ENCODE measurements around the gene BABAM2. TPM values are rescaled to one million over a fixed set of nuclear protein-coding genes. Genes with fewer than 3 reads are reported as not detected.
A peak's percentile ranks its signal among the peaks of the same experiment; 100 is the strongest.

BABAM2 gene
- total RNA-seq, 1 donor from 2014 or later, result 28.5 TPM

DNA sequence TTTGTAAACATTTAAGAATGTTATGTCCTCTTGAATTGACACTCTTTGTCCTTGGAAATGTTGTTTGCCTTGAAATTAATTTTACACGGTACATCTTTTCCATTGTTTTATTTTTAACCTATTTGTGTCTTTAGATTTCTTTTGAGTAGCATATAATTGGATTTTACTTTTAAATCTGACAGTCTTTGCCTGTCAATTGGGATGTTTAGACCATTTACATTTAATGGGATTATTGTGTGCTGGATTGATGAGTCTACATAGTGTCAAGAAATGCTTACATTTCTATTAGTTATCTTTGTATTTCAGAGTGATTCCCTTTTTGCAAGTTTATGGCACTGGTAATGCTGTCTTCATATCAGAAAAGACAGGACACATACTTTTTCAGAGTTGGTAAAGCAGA, 61.5 kb downstream of the BABAM2 start:
- Histone ChIP-seq H3K4me1 (ENCODE audit: insufficient read depth, low read length) (peaks cover 23% of the 10 kb centered on the region), H3K36me3 (ENCODE audit: insufficient read depth, low read length) (no peaks in the 10 kb centered on the region), H3K9me3 (ENCODE audit: insufficient read depth, low read depth, low read length) (no peaks in the 10 kb centered on the region), H3K4me2 (ENCODE audit: low read length) (no peak overlapping the region), H4K20me1 (ENCODE audit: insufficient read depth, low read length) (no peaks in the 10 kb centered on the region), H3K9ac (ENCODE audit: low read length) (no peak overlapping the region), H3K27ac (ENCODE audit: low read depth, low read length) (no peak overlapping the region), H3K27me3 (ENCODE audit: insufficient read depth, low read length) (no peaks in the 10 kb centered on the region), H3K79me2 (ENCODE audit: insufficient read depth, low read length) (no peaks in the 10 kb centered on the region), H3K4me3 (ENCODE audit: insufficient read depth, low read depth, low read length) (no peak overlapping the region), H2AFZ (ENCODE audit: low read depth, low read length) (no peak overlapping the region)
- Mint-ChIP-seq H3K27ac (ENCODE audit: unreplicated experiment) (no peak overlapping the region), H3K9me3 (ENCODE audit: unreplicated experiment) (no peaks in the 10 kb centered on the region), H3K4me1 (ENCODE audit: low read depth, unreplicated experiment) (peaks cover 30% of the 10 kb centered on the region), H3K27me3 (ENCODE audit: low read depth, unreplicated experiment) (no peaks in the 10 kb centered on the region), H3K4me3 (ENCODE audit: unreplicated experiment) (no peak overlapping the region), H3K36me3 (ENCODE audit: low read depth, unreplicated experiment) (peaks cover 4% of the 10 kb centered on the region)
- FAIRE-seq, result no peak
- TF ChIP-seq EZH2 (IDR thresholded peaks at IDR 0.05; ENCODE audit: insufficient read depth, low read length), result no peak
- TF ChIP-seq, protein P1, sequence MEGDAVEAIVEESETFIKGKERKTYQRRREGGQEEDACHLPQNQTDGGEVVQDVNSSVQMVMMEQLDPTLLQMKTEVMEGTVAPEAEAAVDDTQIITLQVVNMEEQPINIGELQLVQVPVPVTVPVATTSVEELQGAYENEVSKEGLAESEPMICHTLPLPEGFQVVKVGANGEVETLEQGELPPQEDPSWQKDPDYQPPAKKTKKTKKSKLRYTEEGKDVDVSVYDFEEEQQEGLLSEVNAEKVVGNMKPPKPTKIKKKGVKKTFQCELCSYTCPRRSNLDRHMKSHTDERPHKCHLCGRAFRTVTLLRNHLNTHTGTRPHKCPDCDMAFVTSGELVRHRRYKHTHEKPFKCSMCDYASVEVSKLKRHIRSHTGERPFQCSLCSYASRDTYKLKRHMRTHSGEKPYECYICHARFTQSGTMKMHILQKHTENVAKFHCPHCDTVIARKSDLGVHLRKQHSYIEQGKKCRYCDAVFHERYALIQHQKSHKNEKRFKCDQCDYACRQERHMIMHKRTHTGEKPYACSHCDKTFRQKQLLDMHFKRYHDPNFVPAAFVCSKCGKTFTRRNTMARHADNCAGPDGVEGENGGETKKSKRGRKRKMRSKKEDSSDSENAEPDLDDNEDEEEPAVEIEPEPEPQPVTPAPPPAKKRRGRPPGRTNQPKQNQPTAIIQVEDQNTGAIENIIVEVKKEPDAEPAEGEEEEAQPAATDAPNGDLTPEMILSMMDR (IDR thresholded peaks at IDR 0.05; ENCODE audit: insufficient read depth, low read depth, low read length), result no peak
- DNase-seq (ENCODE audit: low read depth), result no peak

DNA sequence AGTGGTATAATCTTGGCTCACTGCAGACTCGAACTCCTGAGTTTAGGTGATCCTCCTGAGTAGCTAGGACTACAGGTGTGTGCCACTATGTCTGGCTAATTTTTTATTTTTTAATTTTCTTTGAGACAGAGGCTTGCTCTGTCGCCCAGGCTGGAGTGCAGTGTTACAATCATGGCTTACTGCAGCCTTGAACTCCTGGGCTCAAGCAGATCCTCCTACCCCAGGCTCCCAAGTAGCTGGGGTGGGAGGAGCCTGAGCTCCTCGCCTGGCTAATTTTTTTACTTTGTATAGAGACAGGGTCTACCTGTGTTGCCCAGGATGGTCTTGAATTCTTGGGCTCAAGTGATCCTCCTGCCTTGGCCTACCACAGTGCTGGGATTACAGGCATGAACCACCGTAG, 62.5 kb downstream of the BABAM2 start:
- Mint-ChIP-seq H3K9me3 (ENCODE audit: unreplicated experiment) (no peaks in the 10 kb centered on the region), H3K36me3 (ENCODE audit: low read depth, unreplicated experiment) (peaks cover 7% of the 10 kb centered on the region), H3K27me3 (ENCODE audit: low read depth, unreplicated experiment) (no peaks in the 10 kb centered on the region), H3K27ac (ENCODE audit: unreplicated experiment) (no peak overlapping the region), H3K4me3 (ENCODE audit: unreplicated experiment) (no peak overlapping the region), H3K4me1 (ENCODE audit: low read depth, unreplicated experiment) (peaks cover 40% of the 10 kb centered on the region)
- FAIRE-seq, result no peak
- H2AFZ ChIP-seq (ENCODE audit: low read depth, low read length), result no peak overlapping the region
- peaks cover 23% of the 10 kb centered on the region for H3K4me1 ChIP-seq (ENCODE audit: insufficient read depth, low read length)
- peaks cover 6% of the 10 kb centered on the region for H3K79me2 ChIP-seq (ENCODE audit: insufficient read depth, low read length)
- H3K27ac ChIP-seq (ENCODE audit: low read depth, low read length), result no peak overlapping the region
- no peak overlapping the region for H3K9ac ChIP-seq (ENCODE audit: low read length)
- H4K20me1 ChIP-seq (ENCODE audit: insufficient read depth, low read length), result no peaks in the 10 kb centered on the region
- H3K4me2 ChIP-seq (ENCODE audit: low read length), result no peak overlapping the region
- no peaks in the 10 kb centered on the region for H3K36me3 ChIP-seq (ENCODE audit: insufficient read depth, low read length)
- TF ChIP-seq, protein P1 (IDR thresholded peaks at IDR 0.05; ENCODE audit: insufficient read depth, low read depth, low read length), result no peak
- TF ChIP-seq EZH2 (IDR thresholded peaks at IDR 0.05; ENCODE audit: insufficient read depth, low read length), result no peak
- no peaks in the 10 kb centered on the region for H3K9me3 ChIP-seq (ENCODE audit: insufficient read depth, low read depth, low read length)
- H3K4me3 ChIP-seq (ENCODE audit: insufficient read depth, low read depth, low read length), result no peak overlapping the region
- no peak for DNase-seq (ENCODE audit: low read depth)
- H3K27me3 ChIP-seq (ENCODE audit: insufficient read depth, low read length), result no peaks in the 10 kb centered on the region

DNA sequence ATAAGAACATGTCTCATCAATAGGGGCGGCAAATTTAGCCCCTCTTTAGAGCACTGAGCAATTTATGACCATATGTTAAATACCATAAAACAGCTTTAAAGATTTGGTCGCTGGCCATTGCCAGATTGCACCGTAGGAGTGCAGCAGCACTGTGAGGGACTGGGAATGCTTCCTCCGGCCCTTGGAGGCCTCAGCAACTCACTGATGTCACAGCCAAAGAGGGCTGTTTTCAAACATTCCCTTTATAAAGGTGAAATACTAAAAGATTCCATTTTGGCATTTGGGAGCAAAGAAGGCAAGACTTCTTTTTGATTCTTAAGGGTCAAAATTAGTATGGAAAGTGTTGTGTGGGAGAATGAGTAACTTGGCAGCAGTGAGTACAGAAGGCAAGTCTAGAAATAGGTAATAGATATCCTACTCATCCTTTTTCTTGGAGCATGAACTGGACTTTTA, 63.7 kb downstream of the BABAM2 start:
- H3K4me1 Mint-ChIP-seq (ENCODE audit: low read depth, unreplicated experiment), result peaks cover 49% of the 10 kb centered on the region
- peak; percentile 84 for FAIRE-seq
- H3K27ac Mint-ChIP-seq (ENCODE audit: unreplicated experiment), result peak overlapping the region; percentile 96

More for the DNA sequence above, 63.7 kb downstream of the BABAM2 start:
- Histone ChIP-seq H3K9me3 (ENCODE audit: insufficient read depth, low read depth, low read length) (no peaks in the 10 kb centered on the region), H3K4me3 (ENCODE audit: insufficient read depth, low read depth, low read length) (no peak overlapping the region), H3K9ac (ENCODE audit: low read length) (peak overlapping the region; percentile 56), H3K4me2 (ENCODE audit: low read length) (peak overlapping the region; percentile 61), H3K4me1 (ENCODE audit: insufficient read depth, low read length) (peaks cover 29% of the 10 kb centered on the region), H2AFZ (ENCODE audit: low read depth, low read length) (no peak overlapping the region), H4K20me1 (ENCODE audit: insufficient read depth, low read length) (no peaks in the 10 kb centered on the region), H3K36me3 (ENCODE audit: insufficient read depth, low read length) (no peaks in the 10 kb centered on the region), H3K79me2 (ENCODE audit: insufficient read depth, low read length) (peaks cover 6% of the 10 kb centered on the region), H3K27ac (ENCODE audit: low read depth, low read length) (peak overlapping the region; percentile 84), H3K27me3 (ENCODE audit: insufficient read depth, low read length) (no peaks in the 10 kb centered on the region)
- H3K4me3 Mint-ChIP-seq (ENCODE audit: unreplicated experiment), result no peak overlapping the region
- no peaks in the 10 kb centered on the region for H3K27me3 Mint-ChIP-seq (ENCODE audit: low read depth, unreplicated experiment)
- TF ChIP-seq, protein P1 (IDR thresholded peaks at IDR 0.05; ENCODE audit: insufficient read depth, low read depth, low read length), result no peak
- TF ChIP-seq EZH2 (IDR thresholded peaks at IDR 0.05; ENCODE audit: insufficient read depth, low read length), result no peak
- H3K36me3 Mint-ChIP-seq (ENCODE audit: low read depth, unreplicated experiment), result peaks cover 4% of the 10 kb centered on the region
- no peaks in the 10 kb centered on the region for H3K9me3 Mint-ChIP-seq (ENCODE audit: unreplicated experiment)
- DNase-seq (ENCODE audit: low read depth), result peak; percentile 66
